AG08396 (cell line): ENCODE measurements around the gene CDR2L.
"Not testable (repeated sequence)": the region's sequence is repeated elsewhere in the genome, so short reads cannot be mapped to it uniquely, and the experiment has no call there.

Experiments used
- DNase-seq: peaks from one replicate; pipeline ENCODE4 v3.0.0; 2012; ENCODE audit warnings: low spot score, mixed read lengths

Gene CDR2L

DNA sequence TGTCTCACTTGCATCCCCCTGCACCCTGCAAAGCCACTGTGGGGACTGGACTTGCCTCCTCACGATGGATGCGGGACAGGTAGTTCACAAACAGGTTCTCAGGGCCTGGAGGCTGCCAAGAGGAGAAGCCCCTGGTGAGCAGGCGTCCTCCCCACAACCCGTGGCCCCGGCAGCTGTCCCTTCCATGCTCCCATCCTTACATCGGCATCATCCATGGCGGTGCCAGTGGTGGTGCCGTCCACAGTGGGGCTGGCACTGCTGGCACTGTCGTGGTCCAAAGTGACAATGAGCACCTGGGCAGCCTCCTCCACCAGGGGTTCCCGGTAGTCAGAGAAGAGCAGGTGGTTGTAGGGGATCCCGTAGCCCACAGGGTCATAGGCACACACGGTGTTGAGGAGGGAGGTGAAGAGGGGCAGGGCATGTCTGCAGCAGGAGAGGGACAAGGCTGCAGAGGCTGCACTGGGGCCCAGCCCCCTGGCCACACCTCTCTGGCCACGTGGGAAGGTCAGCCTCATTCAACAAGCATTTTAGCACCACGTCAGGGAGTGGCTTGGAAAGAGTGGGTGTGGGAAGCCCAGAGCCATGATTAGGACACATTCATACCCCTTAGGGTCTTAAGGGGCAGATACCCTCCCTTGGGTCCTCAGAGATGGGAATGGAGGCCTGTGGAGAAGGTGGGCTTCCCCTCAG lies 27.5 kb upstream of the CDR2L start:
- peak; percentile 75 for DNase-seq

- DNase-seq, result peak; percentile 57
These were observed 26.7 kb upstream of the CDR2L start for GRCh38 chr17:74960570-74961342.

- peak; percentile 94 for DNase-seq
These were observed 25.6 kb upstream of the CDR2L start for GRCh38 chr17:74961657-74962350.

GRCh38 chr17:74962622-74963394 lies 24.6 kb upstream of the CDR2L start:
- DNase-seq, result no peak

GRCh38 chr17:74963656-74964055 lies 23.8 kb upstream of the CDR2L start:
- DNase-seq, result no peak

DNA sequence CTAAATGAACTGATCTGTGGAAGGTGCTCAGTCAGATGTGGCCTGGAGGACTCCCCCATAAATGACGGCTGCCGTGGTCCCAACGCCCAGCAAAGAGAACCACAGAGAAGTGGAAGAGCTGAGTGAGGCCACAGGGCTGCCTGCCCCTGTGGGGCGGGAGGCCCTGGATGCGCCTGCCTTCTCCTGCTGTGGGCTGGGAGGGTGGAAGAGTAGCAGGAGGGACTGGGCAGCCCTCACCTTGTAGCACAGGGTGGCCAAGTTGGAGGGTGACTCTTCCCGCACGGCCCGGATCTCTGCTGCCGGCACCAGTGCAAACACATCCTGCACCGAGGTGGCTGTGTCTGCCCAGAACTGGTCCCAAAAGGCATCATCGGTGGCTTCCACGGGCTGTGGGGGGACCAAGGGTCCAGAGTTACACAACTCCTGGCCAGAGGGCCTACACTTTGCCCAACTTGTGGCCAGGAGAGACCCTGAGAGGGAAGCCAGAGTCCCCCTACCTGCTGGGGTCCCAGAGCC lies 23.1 kb upstream of the CDR2L start:
- no peak for DNase-seq

DNA sequence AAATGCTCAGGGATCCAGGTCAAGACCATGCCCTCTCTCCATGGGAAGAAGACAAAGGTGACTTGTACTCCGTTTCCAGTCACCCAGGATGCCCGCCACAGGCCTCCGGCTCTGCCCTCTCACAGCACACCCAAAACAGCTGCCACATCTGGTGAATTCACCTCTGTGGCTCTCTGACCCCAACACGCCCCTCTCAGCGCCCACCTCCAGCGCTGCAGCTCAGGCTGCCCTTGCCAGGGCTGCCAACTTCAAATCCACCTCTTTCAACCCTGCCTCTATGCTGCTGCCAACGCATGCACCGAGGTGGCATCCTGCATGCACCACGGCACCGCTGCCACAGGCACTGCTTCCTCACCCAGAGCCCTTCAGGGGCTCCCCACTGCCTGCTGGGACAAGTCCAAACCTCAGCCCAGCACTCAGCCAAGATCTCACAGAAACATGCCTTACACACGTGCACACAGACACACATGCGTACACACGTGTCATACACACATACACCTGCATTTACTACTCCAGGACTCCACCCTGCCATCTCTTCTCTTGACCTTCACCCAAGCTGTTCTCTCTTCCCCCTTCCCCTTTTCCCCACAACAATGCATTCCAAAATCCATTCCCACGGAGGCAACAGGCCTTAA lies 22.3 kb upstream of the CDR2L start:
- no peak for DNase-seq

DNA sequence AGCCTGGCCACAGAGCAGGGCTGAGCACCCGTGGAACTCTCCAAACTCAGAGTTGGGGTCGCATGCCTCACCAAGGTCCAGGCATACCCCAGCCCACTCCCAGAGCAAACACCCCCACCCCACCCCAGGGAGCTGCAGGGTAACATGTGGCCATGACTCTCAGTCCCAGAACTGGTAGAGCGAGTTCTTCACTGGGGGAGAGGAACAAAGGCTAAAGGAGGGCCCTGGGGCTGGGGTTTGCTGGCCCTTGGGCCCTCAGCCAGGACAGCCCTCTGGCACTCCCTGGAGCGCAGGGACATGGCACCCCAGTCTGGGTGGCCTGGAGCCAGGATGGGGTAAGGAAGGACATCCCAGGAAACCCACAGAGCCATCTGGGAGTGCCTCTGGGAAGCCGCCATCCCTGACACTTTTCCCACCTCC lies 19.1 kb upstream of the CDR2L start:
- no peak for DNase-seq

DNA sequence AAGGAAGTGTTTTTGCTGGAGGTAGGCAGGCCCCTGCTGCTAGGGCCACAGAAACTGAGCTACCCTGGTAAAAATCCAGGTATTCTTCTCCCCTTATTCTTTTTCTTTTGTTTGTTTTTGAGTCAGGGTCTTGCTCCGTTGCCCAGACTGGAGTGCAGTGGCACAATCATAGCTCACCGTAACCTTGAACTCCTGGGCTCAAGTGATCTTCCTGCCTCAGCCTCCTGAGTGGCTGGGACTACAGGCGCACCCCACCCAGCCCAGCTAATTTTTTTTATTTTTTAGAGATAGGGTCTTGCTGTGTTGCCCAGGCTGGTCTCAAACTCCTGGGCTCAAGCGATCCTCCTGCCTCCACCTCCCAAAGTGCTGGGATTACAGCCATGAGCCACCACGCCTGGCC lies 17.9 kb upstream of the CDR2L start:
- DNase-seq, result not testable (repeated sequence)

DNA sequence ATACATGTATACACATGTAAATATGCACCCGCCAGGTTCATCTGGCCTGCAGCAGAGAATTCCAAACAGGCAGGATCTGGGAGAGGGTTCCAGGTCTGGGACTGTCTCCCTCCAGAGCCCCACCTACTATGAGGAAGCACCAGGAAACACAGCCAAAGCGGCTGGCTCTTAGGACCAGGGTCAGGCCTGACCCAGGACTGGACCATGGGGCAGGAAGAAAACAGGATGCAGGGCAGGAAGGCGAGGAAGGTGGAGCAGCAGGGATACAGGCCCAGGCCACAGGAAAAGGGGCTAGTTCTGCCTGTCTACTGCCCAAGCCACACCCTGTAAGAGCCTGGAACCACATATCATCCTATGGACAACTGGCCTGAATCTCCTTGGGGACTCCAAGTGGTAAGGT lies 17.0 kb upstream of the CDR2L start:
- no peak for DNase-seq

GRCh38 chr17:74971069-74971841 lies 16.2 kb upstream of the CDR2L start:
- no peak for DNase-seq

- no peak for DNase-seq
These were observed 15.7 kb upstream of the CDR2L start for GRCh38 chr17:74971842-74972106.

- DNase-seq, result peak; percentile 63
These were observed 15.1 kb upstream of the CDR2L start, which contains the start of gene HID1 for GRCh38 chr17:74972107-74972972. TSS of gene HID1 (minus strand) at chr17:74972759. CDS start at chr17:74972656, 103 bp downstream.

GRCh38 chr17:74972973-74973328 lies 14.5 kb upstream of the CDR2L start:
- DNase-seq, result no peak

GRCh38 chr17:74975943-74976342 lies 11.5 kb upstream of the CDR2L start:
- no peak for DNase-seq

GRCh38 chr17:74977802-74978201 lies 9.6 kb upstream of the CDR2L start:
- DNase-seq, result no peak

DNA sequence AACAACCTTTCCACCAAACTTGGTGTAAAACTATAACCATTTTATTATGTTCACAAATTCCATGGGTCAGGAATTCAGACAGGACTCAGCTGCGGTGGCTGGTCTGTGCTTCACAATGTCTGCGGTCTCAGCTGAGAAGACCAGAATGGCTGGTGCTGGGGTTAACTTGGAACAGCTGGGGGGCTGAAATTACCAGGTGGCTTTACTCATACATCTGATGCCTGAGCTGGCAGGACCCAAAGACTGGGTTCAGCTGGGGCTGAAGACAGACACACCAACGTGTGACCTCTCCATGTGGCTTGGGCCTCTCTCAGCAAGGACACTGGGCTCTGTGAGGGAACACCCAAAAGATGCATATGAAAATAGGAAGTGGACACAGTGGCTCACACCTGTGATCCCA lies 9.2 kb upstream of the CDR2L start:
- no peak for DNase-seq

DNA sequence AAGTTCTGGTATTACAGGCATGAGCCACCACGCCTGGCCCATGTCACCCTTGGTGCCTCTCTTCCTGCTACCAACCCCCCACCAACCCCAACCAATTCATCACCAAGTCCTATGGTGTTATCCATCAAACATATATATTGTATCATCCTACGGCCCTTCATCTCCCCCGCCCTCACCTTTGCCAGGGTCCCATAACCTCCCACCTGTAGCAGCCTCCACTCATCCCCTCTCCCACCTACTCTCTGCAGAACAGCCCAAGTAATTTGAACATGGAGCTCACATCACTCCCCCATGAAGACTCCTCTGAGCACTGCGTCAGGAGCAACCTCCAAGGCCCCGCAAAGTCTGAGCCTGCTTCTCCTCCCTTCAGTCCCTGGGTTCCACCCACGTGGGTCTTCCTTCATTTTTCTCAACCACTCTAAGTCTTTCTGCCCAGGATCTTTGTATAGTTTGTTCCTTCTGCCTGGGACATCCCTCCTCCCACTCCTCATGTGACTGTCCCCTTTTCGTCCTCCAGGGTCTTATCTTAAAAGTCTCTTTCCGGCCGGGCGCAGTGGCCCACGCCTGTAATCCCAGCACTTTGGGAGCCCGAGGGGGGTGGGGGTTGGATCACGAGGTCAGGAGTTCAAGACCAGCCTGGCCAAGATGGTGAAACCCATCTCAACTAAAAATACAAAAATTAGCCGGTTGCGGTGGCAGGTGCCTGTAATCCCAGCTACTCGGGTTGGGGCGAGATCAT lies 7.9 kb upstream of the CDR2L start:
- no peak for DNase-seq

DNA sequence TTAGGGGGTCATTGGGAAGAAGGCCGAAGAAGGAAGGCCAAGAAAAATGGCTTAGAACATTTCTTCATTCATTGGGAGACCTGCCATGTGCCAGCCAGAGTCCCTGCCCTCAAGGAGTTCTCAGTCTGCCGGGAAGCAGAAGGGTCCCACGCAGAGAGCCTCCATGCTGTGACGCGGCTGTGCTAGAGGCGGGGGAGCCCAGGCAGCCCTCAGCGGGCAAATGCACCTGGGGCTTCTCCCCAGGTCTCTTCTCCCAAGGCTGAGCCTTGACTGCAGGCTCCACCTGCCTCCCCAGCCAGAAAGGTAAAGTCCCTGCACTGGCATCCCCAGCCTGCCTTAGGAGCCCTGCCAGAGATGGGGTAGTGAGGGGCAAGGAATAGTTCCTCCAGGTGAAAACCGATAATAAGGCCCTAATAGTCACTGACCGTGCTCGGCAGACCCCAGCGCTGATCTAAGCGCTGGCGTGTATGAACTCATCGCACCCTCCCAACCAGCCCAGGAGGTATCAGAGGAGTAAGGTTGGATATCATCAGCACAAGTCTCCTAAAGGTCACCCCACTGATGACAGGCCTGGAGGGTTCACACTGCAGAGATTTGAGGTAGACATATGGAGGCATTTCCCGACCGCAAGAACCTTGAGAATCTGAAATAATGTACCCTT lies 6.0 kb upstream of the CDR2L start:
- no peak for DNase-seq
